PFSK-1 (cell line): ENCODE data around the gene ATF7IP2.

Experiments
- FOXP2 ChIP-seq: optimal IDR thresholded peaks from 2 replicates; pipeline ENCODE3; 2011; ENCODE audit warnings: borderline replicate concordance, control low read depth, inconsistent platforms; ENCODE audit not compliant: insufficient read depth; ENCODE audit errors: extremely low read length, extremely low read depth
- POLR2AphosphoS5 ChIP-seq: IDR thresholded peaks from 2 replicates; pipeline ENCODE4 v1.6.1; 2012; ENCODE audit warnings: low read depth, mild to moderate bottlenecking, control low read depth, low read length, moderate library complexity
- REST ChIP-seq, 2 experiments: IDR thresholded peaks; 2 replicates each; pipeline versions ENCODE4 v1.6.1 to v1.8.0; 2011 to 2012; ENCODE audit warnings: low read depth in 2 of 2, low read length in 2 of 2, control low read depth in 1 of 2, inconsistent platforms in 1 of 2, mild to moderate bottlenecking in 1 of 2, moderate library complexity in 1 of 2; ENCODE audit not compliant: insufficient read depth in 1 of 2
- SIN3A ChIP-seq: IDR thresholded peaks from 2 replicates; pipeline ENCODE4 v1.6.1; 2012; ENCODE audit warnings: mild to moderate bottlenecking, low read length, moderate library complexity, borderline replicate concordance; ENCODE audit not compliant: insufficient read depth
- TAF1 ChIP-seq: IDR thresholded peaks from 2 replicates; pipeline ENCODE4 v1.6.1; 2012; ENCODE audit warnings: low read length, control low read depth, borderline replicate concordance; ENCODE audit not compliant: insufficient read depth

ATF7IP2 gene

GRCh38 chr16:10362077-10362863 is 23.6 kb upstream of the ATF7IP2 start:
- TF ChIP-seq POLR2AphosphoS5 (no peak), TAF1 (no peak), REST (IDR thresholded peaks at IDR 0.05; ENCODE audit: insufficient read depth in 1 of 2, low read depth in 2 of 2, low read length in 2 of 2) (no peak), FOXP2 (no peak), SIN3A (no peak)

- TF ChIP-seq FOXP2 = no peak
- TF ChIP-seq REST (IDR thresholded peaks at IDR 0.05; ENCODE audit: insufficient read depth in 1 of 2, low read depth in 2 of 2, low read length in 2 of 2) = no peak
- no peak for TF ChIP-seq TAF1
- no peak for TF ChIP-seq POLR2AphosphoS5
- no peak for TF ChIP-seq SIN3A
These were observed 18.2 kb upstream of the ATF7IP2 start for GRCh38 chr16:10367616-10368188.

- no peak for TF ChIP-seq SIN3A
- no peak for TF ChIP-seq POLR2AphosphoS5
- no peak for TF ChIP-seq TAF1
- no peak for TF ChIP-seq REST (IDR thresholded peaks at IDR 0.05; ENCODE audit: insufficient read depth in 1 of 2, low read depth in 2 of 2, low read length in 2 of 2)
- no peak for TF ChIP-seq FOXP2
These were observed 16.8 kb upstream of the ATF7IP2 start for GRCh38 chr16:10368969-10369551.

- TF ChIP-seq SIN3A (no peak), REST (IDR thresholded peaks at IDR 0.05; ENCODE audit: insufficient read depth in 1 of 2, low read depth in 2 of 2, low read length in 2 of 2) (no peak), POLR2AphosphoS5 (no peak), TAF1 (no peak), FOXP2 (no peak)
These were observed 15.7 kb upstream of the ATF7IP2 start for GRCh38 chr16:10370096-10370726.
